Ramos (cell line): ENCODE measurements around the gene RGS6.

Experiments used
- in situ Hi-C: fragments of 300-500 bp; cut with MboI; formaldehyde crosslinking; loops from one replicate; pipeline ENCODE4 v1.14.3; 2022; ENCODE audit warnings: low sequenced_read_pairs; ENCODE audit not compliant: unreplicated experiment

Gene RGS6

GRCh38 chr14:72128629-72129028 lies 196.4 kb downstream of the RGS6 start:
- in situ Hi-C loops = no loop called here

- in situ Hi-C loops = no loop called here
Measured at GRCh38 chr14:72129291-72129690, 197.1 kb downstream of the RGS6 start.

GRCh38 chr14:72141084-72141483 lies 208.9 kb downstream of the RGS6 start:
- in situ Hi-C loops = no loop called here

- in situ Hi-C loops = no loop called here
Measured at GRCh38 chr14:72142328-72142727, 210.1 kb downstream of the RGS6 start.

- in situ Hi-C loops = no loop called here
Measured at GRCh38 chr14:72146241-72146640, 214.0 kb downstream of the RGS6 start.

- in situ Hi-C loops = no loop called here
Measured at GRCh38 chr14:72154645-72155378, 222.6 kb downstream of the RGS6 start.

- in situ Hi-C loops = no loop called here
Measured at GRCh38 chr14:72155379-72155993, 223.3 kb downstream of the RGS6 start.

GRCh38 chr14:72164420-72165228 lies 232.4 kb downstream of the RGS6 start:
- in situ Hi-C loops = no loop called here

GRCh38 chr14:72165229-72165698 lies 233.0 kb downstream of the RGS6 start:
- in situ Hi-C loops = no loop called here

GRCh38 chr14:72169521-72169920 lies 237.3 kb downstream of the RGS6 start:
- in situ Hi-C loops = no loop called here

GRCh38 chr14:72172049-72172448 lies 239.8 kb downstream of the RGS6 start:
- in situ Hi-C loops = no loop called here

GRCh38 chr14:72172597-72172996 lies 240.4 kb downstream of the RGS6 start:
- in situ Hi-C loops = no loop called here

GRCh38 chr14:72173038-72173720 lies 240.9 kb downstream of the RGS6 start:
- in situ Hi-C loops = no loop called here

GRCh38 chr14:72177251-72177650 lies 245.0 kb downstream of the RGS6 start:
- in situ Hi-C loops = no loop called here

GRCh38 chr14:72178517-72178916 lies 246.3 kb downstream of the RGS6 start:
- in situ Hi-C loops = no loop called here

GRCh38 chr14:72182708-72183432 lies 250.6 kb downstream of the RGS6 start:
- in situ Hi-C loops = no loop called here

- in situ Hi-C loops = no loop called here
Measured at GRCh38 chr14:72183631-72184030, 251.4 kb downstream of the RGS6 start.

- in situ Hi-C loops = no loop called here
Measured at GRCh38 chr14:72186523-72186922, 254.3 kb downstream of the RGS6 start.

- in situ Hi-C loops = no loop called here
Measured at GRCh38 chr14:72196237-72197015, 264.2 kb downstream of the RGS6 start.
